GM12872 (cell line): ENCODE data around the gene ACAP3.

Experiments used
- TF ChIP-seq, protein P1 (sequence below): IDR thresholded peaks from 3 replicates; pipeline ENCODE4 v1.5.1; 2011; ENCODE audit warnings: low read depth, mild to moderate bottlenecking, low read length, moderate library complexity; ENCODE audit not compliant: insufficient read depth

ACAP3 gene

DNA sequence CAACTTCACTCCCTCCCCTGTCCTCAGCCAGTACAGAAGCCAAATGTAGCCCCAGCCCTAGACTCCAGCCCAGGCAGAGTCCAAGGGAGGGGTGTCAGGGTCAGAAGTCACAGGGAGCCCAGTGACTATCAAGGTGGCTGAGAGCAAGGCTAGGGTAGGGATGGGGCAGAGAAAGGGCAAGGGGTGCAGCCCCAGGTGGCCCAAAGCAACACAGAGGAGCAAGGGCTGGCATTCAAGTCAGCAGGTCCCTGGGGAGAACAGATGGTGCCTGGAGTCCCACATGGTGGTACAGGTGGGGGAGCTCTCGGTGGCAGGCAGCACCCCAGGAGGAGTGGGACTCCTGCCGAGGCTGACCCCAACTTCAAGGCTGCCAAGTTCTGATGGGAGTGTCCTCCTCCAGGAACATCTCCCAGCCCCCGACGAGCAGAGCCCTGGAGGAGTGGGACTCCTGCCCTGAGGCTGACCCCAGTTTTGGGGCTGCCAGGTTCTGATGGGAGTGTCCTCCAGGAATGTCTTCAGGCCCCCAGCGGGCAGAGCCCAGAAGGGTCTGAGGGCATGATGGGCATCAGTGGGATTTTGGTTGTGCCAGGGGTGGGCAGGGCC lies 45.2 kb upstream of the ACAP3 start:
- TF ChIP-seq, protein P1, sequence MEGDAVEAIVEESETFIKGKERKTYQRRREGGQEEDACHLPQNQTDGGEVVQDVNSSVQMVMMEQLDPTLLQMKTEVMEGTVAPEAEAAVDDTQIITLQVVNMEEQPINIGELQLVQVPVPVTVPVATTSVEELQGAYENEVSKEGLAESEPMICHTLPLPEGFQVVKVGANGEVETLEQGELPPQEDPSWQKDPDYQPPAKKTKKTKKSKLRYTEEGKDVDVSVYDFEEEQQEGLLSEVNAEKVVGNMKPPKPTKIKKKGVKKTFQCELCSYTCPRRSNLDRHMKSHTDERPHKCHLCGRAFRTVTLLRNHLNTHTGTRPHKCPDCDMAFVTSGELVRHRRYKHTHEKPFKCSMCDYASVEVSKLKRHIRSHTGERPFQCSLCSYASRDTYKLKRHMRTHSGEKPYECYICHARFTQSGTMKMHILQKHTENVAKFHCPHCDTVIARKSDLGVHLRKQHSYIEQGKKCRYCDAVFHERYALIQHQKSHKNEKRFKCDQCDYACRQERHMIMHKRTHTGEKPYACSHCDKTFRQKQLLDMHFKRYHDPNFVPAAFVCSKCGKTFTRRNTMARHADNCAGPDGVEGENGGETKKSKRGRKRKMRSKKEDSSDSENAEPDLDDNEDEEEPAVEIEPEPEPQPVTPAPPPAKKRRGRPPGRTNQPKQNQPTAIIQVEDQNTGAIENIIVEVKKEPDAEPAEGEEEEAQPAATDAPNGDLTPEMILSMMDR, result no peak

DNA sequence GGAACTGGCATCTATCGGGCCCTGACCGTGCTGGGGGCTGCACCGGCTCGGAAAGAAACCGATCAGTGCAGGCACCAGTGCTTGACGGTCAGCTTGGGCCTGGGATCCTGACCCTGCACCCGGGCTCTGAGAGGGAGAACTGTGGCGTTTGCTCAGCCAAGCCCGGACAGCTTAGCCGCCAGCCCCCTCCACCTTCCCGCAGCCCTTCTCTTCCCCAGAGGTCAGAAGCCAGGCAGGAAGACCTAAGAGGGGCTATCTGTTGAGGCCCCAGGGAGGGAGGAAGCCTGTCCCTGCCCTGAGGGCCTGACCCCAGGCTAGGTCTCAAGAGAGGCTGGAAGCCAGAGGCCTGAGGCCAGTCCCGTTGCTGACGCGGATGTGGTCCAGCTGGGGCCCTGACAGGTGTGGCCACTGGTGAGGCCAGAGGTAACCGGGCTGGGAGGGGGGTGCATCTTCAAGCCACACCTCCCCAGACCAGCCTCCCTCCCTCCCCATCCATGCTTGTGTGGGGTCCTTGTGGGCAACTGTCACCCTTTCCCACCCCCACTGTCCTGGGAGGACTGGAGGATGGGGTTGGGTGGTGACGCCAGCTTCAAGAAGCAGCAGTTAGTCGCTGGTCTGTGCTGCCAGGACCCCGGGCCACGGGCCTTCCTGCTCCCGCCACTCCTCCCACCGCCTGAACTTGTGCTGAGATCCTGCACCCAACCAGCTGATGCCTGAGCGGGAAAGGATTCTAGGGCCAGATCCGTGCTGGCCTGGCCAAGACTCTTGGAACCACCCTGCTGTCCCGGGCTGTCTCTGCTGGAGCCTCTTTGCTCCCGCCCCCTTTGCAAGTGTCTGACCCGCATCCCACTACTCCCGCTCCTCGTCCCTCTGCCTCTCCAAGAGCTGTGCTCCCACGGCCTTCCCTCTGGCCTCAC lies 44.0 kb upstream of the ACAP3 start:
- TF ChIP-seq, protein P1, result no peak

- TF ChIP-seq, protein P1, result peak; percentile 50; the same call in 2 of the 3 replicates
These were observed 41.7 kb upstream of the ACAP3 start, which contains the start of gene DVL1 for GRCh38 chr1:1349256-1350012. Gene DVL1 (minus strand): TSS chr1:1349418. CDS start chr1:1349065, 353 bp downstream.

- TF ChIP-seq, protein P1, result no peak
These were observed 40.9 kb upstream of the ACAP3 start for GRCh38 chr1:1348420-1349255.

- TF ChIP-seq, protein P1, result no peak
These were observed 40.1 kb upstream of the ACAP3 start for GRCh38 chr1:1347663-1348419.

GRCh38 chr1:1347026-1347595 lies 39.4 kb upstream of the ACAP3 start:
- TF ChIP-seq, protein P1, result no peak
